ENCODE measurements around the gene EI24. TPM values are rescaled to one million over a fixed set of nuclear protein-coding genes. Genes with fewer than 3 reads are reported as not detected.

Gene EI24
- total RNA-seq, 2 experiments from 2014 or later: 31.5 to 33.2 TPM

- Mint-ChIP-seq H3K9me3 (no peaks in the 10 kb centered on the region), H3K36me3 (ENCODE audit: low read depth) (peaks cover 61% of the 10 kb centered on the region), H3K4me3 (no peak overlapping the region), H3K4me1 (peaks cover 25% of the 10 kb centered on the region), H3K27ac (peak overlapping the region; percentile 31), H3K27me3 (no peaks in the 10 kb centered on the region)
- ChIA-PET POLR2A (interaction anchor here (0.6 to 5.8 kb wide), 5 partner anchors 9 to 565 kb away, joined by 3 to 97 read pairs (median 5); partner anchors contain the start of genes EI24 and STT3A), CTCF (interaction anchor here (1.0 to 2.1 kb wide), 3 partner anchors 30 to 59 kb away, joined by 3 to 6 read pairs (median 4); partner anchors contain the start of gene STT3A)
- DNase-seq: no peak
Observed at GRCh38 chr11:125623064-125623463, 53.8 kb downstream of the EI24 start.

GRCh38 chr11:125624756-125625213 lies 55.5 kb downstream of the EI24 start, which contains the start of gene CHEK1:
Gene CHEK1, plus strand, starts transcription at chr11:125625163. Its CDS starts 1,606 bp downstream, at chr11:125626769.
- H3K9me3 Mint-ChIP-seq: no peaks in the 10 kb centered on the region
- H3K36me3 Mint-ChIP-seq (ENCODE audit: low read depth): peaks cover 54% of the 10 kb centered on the region
- no peak for DNase-seq
- H3K27ac Mint-ChIP-seq: peak within 1 kb of the TSS; percentile 92
- H3K4me1 Mint-ChIP-seq: peaks cover 36% of the 10 kb centered on the region
- POLR2A ChIA-PET: interaction anchor here (1.0 to 5.8 kb wide), 12 partner anchors 8 to 263 kb away, joined by 3 to 97 read pairs (median 8); partner anchors contain the start of genes EI24, HYLS1 and STT3A
- CTCF ChIA-PET: interaction anchor here (1.0 to 1.6 kb wide), 6 partner anchors 31 to 263 kb away, joined by 3 to 8 read pairs (median 5); partner anchors contain the start of genes EI24, HYLS1 and STT3A
- H3K4me3 Mint-ChIP-seq: peak within 1 kb of the TSS; percentile 98
- H3K27me3 Mint-ChIP-seq: no peaks in the 10 kb centered on the region

- ChIA-PET CTCF (interaction anchor here (1.0 to 1.6 kb wide), 6 partner anchors 31 to 262 kb away, joined by 3 to 8 read pairs (median 5); partner anchors contain the start of genes EI24, HYLS1 and STT3A), POLR2A (interaction anchor here (1.0 to 5.8 kb wide), 16 partner anchors 8 to 278 kb away, joined by 3 to 97 read pairs (median 5); partner anchors contain the start of genes EI24, HYLS1, PUS3 and STT3A)
- Mint-ChIP-seq H3K4me3 (peak overlapping the region; percentile 98), H3K4me1 (peaks cover 36% of the 10 kb centered on the region), H3K27ac (peak overlapping the region; percentile 92), H3K9me3 (no peaks in the 10 kb centered on the region), H3K27me3 (no peaks in the 10 kb centered on the region), H3K36me3 (ENCODE audit: low read depth) (peaks cover 52% of the 10 kb centered on the region)
- no peak for DNase-seq
Observed at GRCh38 chr11:125625225-125625629, 56.0 kb downstream of the EI24 start.

GRCh38 chr11:125625630-125626287 lies 56.5 kb downstream of the EI24 start:
- H3K9me3 Mint-ChIP-seq: no peaks in the 10 kb centered on the region
- H3K27me3 Mint-ChIP-seq: no peaks in the 10 kb centered on the region
- peak; percentile 89 for DNase-seq
- H3K4me3 Mint-ChIP-seq: peak overlapping the region; percentile 98
- peaks cover 37% of the 10 kb centered on the region for H3K4me1 Mint-ChIP-seq
- ChIA-PET POLR2A (interaction anchor here (1.0 to 5.8 kb wide), 17 partner anchors 9 to 277 kb away, joined by 3 to 97 read pairs (median 5); partner anchors contain the start of genes EI24, HYLS1, PUS3 and STT3A), CTCF (interaction anchor here (1.0 to 1.6 kb wide), 6 partner anchors 32 to 262 kb away, joined by 3 to 8 read pairs (median 5); partner anchors contain the start of genes EI24, HYLS1 and STT3A)
- H3K36me3 Mint-ChIP-seq (ENCODE audit: low read depth): peaks cover 49% of the 10 kb centered on the region
- peak overlapping the region; percentile 92 for H3K27ac Mint-ChIP-seq

GRCh38 chr11:125626288-125626950 lies 57.1 kb downstream of the EI24 start:
- POLR2A ChIA-PET: interaction anchor here (1.1 to 5.8 kb wide), 14 partner anchors 9 to 276 kb away, joined by 3 to 97 read pairs (median 6); partner anchors contain the start of genes EI24, HYLS1, PUS3 and STT3A
- CTCF ChIA-PET: interaction anchor here (0.6 to 1.6 kb wide), 9 partner anchors 10 to 261 kb away, joined by 3 to 7 read pairs (median 4); partner anchors contain the start of genes EI24, HYLS1 and STT3A
- peak overlapping the region; percentile 98 for H3K4me3 Mint-ChIP-seq
- no peaks in the 10 kb centered on the region for H3K9me3 Mint-ChIP-seq
- peaks cover 47% of the 10 kb centered on the region for H3K36me3 Mint-ChIP-seq (ENCODE audit: low read depth)
- H3K27ac Mint-ChIP-seq: peak overlapping the region; percentile 92
- H3K4me1 Mint-ChIP-seq: peaks cover 43% of the 10 kb centered on the region
- H3K27me3 Mint-ChIP-seq: no peaks in the 10 kb centered on the region
- DNase-seq: peak; percentile 41

DNA sequence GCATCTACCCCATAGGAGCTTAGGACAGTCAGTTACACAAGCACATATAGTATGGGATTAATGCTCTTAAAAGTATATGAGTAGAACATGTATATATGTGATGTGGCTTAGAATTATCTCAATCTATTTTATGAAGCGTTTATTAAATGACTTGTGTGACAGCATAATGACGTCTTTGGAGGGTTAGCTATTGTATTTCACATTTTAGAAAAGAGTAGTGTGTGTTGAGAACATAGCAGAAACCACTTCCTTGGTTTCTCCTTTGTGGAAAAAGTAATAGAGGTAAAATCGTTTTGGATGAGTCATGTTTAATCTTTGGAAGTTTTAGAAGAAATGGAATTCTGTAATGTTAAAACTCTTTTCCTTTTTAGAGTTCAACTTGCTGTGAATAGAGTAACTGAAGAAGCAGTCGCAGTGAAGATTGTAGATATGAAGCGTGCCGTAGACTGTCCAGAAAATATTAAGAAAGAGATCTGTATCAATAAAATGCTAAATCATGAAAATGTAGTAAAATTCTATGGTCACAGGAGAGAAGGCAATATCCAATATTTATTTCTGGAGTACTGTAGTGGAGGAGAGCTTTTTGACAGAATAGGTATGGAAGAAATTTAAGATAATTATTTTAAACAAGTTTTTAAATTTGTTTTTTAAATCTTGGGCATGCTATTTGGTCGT lies 58.1 kb downstream of the EI24 start:
- CTCF ChIA-PET: interaction anchor here (0.9 to 1.5 kb wide), 6 partner anchors 9 to 260 kb away, joined by 3 to 7 read pairs (median 4); partner anchors contain the start of genes EI24, HYLS1 and STT3A
- H3K27ac Mint-ChIP-seq: peak overlapping the region; percentile 4

More for the DNA sequence above, 58.1 kb downstream of the EI24 start:
- POLR2A ChIA-PET: interaction anchor here (1.1 to 5.8 kb wide), 9 partner anchors 8 to 275 kb away, joined by 3 to 97 read pairs (median 11); partner anchors contain the start of genes EI24, HYLS1, PUS3 and STT3A
- Mint-ChIP-seq H3K9me3 (no peaks in the 10 kb centered on the region), H3K27me3 (no peaks in the 10 kb centered on the region), H3K4me3 (peak overlapping the region; percentile 98), H3K4me1 (peaks cover 48% of the 10 kb centered on the region), H3K36me3 (ENCODE audit: low read depth) (peaks cover 44% of the 10 kb centered on the region)
- no peak for DNase-seq

Other genes starting within 250 kb of the EI24 start
- 1 to 10 TPM; 2.1 to 2.3 TPM for gene FEZ1, start 73.2 kb upstream of the EI24 start, total RNA-seq
- 100 to 1,000 TPM; 123 TPM for gene STT3A, start 23.4 kb downstream of the EI24 start, total RNA-seq
- 10 to 100 TPM; 79.0 to 82.6 TPM for gene CHEK1, start 55.7 kb downstream of the EI24 start, total RNA-seq
- gene ACRV1, start 111.4 kb downstream of the EI24 start, total RNA-seq: not detected
- gene PATE1, start 176.8 kb downstream of the EI24 start, total RNA-seq: not detected
- gene PATE2, start 209.4 kb downstream of the EI24 start, total RNA-seq: not detected
- not detected for gene PATE3, start 218.7 kb downstream of the EI24 start, total RNA-seq

All from activated CD4-positive, alpha-beta memory T cell treated with anti-CD3 and anti-CD28 coated beads, Interleukin-2, amount 10 ng/mL, durations not matched to agents 7 days and 5 days (primary cell).